NCI-H510A (cell line): ENCODE measurements around the gene FCHSD2.
"Not testable (repeated sequence)": the region's sequence is repeated elsewhere in the genome, so short reads cannot be mapped to it uniquely, and the experiment has no call there.

Experiments used
- DNase-seq: peaks from one replicate; lab custom pipeline; 2025; lab: John Stamatoyannopoulos, UW

The FCHSD2 gene

DNA sequence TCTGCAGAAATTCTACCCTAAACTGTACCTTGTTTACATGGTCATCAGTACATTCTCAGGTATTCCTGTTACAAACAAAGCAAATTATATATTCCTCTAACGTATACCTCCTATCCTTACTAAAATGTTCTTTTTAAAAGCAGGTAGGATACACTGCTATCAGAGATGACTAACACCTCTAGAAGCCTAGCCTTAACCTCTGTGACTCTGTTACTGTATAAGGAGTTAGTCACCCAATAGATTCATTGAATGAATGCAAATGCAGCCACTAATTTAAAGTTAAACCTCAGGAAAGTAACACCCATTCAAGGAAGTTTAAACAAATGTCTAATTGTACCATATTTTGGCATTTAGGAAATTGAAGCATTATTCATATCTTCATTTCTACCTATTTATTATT lies 82.2 kb downstream of the FCHSD2 start:
- DNase-seq: no peak

DNA sequence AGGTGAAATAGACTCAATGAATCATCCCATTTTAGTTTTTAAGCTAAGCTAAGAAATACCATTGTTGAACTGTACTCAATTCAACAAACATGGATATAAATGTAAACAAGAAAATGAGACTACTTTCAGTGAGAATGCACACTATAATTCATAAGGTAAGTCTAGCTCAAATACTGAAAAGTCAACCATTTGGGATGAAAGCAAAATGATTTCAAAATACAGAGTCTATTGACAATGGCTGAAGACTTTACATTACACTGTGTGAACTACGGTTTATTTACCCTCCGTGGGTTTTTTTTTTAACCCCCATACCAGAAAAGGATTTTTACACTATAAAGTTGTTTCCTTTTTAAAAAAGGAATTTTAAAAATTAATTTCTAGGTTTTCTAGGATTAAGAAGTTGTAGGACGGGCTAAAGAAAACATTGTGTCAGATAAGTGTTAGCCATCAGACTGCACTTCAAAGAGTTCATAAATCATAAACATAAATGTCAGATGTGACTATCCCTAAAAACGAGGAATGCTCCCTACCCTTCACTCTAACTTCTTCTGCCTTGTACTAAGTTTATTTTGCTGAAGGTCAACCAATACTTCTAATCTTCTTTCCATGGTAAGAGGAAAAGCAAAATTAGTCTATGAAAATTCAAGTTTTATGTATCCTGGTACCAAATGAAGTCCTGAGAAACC lies 83.0 kb downstream of the FCHSD2 start:
- no peak for DNase-seq

DNA sequence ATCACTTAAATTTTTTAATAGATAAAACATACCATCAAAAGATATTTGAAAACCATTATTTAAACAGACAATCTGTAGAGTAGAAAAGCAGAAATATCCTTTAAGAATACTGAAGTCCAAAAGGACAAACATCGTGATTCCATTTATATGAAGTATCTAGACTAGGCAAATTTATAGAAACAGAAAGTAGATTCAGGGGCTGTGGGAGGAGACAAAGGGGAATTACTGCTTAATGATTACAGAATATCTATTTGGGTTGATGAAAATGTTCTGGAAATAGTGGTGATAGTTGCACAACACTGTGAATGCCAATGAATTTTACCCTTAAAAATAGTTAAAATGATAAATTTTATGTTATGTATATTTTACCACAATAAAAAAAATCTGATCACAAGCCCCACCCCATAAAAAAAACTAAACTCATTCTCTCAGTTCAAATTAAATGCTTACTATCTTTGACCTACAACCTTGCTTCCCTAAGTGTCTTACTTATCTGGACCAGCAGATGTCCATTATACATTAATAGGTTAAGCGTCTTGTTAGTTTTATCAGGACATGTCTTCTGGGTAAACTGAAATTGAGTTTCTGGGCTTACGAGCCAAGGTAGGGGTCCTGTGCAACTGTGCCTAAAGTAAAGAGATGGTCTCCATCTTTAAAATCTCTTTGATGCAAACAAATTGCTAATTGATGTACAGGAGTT lies 86.3 kb downstream of the FCHSD2 start:
- no peak for DNase-seq

DNA sequence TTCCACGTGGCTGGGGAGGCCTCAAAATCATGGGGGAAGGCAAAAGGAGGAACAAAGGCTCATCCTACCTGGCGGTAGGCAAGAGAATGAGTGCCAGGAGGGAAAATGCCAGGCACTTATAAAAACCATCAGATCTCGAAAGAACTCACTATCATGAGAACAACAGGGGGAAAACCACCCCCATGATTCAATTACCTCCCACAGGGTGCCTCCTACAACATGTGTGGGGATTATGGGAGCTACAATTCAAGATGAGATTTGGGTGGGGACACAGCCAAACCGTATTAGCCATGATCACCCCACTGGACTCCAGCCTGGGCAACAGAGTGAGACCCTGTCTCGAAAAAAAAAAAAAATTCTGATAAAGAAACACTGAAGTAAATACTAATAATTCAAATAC lies 87.1 kb downstream of the FCHSD2 start:
- no peak for DNase-seq

DNA sequence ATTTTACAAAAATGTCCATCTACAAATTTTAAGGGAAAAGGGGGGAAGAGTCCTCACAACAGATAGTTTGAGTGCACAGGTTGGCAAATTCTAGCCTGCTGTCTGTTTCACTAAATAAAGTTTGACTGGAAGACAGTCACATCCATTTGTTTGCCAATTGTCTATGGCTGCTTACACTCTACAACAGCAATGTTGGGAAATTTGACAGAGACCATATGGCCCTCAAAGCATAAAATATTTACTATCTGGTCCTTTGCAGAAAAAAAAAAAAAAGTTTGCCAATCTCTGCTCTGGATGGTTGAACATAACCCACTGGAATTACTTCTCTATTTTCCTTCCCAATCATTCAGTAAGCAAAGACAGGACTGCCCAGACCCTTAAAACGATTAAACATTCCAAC lies 88.2 kb downstream of the FCHSD2 start:
- DNase-seq: no peak

DNA sequence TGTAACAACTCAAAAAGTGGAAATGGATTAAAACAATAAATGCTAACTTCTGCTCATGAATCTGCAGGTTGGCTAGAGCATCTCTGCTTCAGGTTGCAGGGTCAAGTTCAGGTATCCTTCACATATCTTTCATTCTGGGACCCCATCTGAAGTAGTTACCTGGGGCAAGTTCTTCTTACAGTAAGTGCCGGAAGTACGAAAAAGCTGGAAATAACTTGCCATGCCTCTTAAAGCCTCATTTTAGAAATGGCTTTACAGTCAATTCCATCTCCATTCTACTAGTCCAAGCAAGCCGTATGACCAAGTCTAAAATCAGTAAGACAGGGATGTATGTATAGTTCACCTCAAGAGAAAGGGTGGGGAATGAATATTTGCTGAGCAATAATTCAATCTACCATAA lies 93.7 kb downstream of the FCHSD2 start:
- no peak for DNase-seq

DNA sequence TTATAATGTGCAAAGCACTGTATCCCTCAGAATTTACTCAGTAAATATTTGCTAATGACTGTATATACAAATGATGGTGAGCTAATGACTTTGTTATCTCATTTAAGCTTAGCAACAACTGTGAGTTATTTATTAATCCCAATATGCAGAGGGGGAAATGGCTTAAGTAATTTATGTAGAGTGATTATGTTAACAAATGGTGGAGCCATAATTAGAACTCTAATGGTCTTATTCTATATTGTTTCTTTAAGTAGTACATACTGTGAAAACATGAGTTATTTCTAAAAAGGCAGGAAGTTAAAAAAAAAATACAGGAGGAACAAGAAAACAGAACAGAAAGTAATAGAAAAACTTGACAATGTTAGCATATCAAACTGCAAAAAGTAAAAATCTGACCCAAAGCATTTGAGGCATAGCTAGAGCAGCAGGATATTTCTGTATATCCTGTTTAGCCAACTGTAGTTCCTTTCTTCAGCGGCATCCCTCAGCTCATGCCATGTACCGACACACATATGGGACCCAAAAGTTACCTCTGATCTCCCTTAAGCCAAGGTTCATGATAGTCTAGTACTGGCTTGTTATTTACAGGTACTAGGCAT lies 94.2 kb downstream of the FCHSD2 start:
- DNase-seq: no peak

DNA sequence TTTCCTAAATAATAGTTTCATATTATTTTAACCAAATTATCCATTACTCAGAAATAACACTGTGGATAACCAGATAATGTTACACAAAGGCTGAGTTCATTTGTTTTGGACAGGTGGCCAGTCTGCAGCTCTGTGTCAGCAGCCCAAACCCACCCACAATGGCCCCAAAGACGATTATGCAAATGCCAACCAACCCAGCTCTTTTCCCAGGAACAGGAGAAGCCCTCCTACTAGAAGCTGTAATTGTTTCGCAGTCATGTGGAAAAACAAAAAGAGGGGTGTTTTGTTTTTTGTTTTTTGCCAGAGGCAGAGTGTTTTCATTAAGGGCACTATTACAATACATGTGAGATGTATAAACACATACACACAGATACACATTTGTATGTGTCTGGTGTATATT lies 102.1 kb downstream of the FCHSD2 start:
- DNase-seq: no peak

DNA sequence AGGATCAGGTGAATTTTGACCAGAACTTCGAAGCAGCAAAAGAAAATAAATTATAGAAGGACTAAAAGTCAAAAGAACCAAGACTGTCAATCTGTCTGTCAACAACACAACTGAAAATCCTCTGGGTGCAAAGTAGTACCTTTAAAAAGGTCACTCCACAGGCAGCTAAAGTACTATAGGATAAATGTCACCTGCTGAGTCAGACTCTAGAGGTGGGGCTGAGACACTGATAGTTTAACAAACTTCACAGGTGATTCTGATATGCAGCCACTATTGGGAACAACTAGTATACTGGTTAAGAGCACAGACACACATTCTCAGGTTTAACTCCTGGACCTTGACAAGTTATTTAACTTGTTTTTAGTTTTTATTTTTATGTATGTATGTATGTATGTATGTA lies 107.3 kb downstream of the FCHSD2 start:
- no peak for DNase-seq

DNA sequence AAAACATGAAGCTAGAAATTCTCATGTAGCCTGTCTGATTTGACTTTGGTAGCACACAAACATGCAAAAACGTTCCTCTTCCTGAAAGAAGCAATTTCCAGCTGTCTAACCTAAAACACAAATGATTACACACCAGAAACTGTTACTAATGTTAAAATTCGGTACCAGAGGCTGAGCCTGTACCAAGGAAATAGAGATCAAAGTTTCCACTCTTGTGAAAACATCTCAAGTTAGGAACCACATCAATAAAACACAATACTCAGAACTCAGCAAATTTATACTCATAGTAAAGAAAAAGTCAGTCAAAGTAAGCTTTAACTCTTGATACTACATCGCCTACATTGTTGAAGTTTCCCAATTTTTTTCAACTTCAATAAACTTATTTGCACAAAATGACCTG lies 107.8 kb downstream of the FCHSD2 start:
- DNase-seq: no peak

DNA sequence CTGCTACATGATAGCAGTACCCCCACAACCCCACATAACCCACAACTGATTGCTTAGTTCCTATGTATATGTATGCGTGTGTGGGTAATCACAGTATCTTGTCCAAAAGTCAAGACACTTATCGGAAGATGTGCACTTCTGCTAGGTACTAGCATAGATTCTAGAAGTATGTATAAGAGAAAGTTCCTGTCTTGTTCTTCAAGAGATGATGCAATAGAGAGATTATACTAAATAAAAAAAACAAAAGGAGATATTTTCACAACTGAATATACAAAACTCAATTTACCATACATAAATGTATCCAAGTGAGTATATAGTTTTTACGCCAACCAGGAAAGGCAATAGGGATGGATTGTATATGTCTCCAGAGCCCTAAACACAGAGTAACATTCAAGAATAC lies 112.0 kb downstream of the FCHSD2 start:
- DNase-seq: no peak

DNA sequence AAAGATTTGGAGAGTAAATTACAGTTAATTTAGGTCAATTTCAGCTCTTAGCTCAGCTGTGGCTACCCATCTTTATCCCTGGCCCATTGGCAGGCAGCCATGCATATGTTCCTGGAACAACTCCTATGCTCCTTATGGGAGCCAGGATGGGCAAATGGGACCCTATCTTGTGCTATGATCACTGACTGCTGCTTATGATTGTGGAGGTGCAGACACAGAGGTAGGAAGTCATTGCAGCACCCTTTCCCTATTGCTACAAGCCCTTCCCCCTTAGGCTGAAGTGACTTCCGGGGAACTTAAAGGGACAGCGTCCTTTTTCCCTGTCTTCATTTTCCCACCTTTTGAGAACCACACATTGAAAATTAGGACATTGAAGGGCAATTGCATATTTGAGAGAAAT lies 112.7 kb downstream of the FCHSD2 start:
- no peak for DNase-seq

DNA sequence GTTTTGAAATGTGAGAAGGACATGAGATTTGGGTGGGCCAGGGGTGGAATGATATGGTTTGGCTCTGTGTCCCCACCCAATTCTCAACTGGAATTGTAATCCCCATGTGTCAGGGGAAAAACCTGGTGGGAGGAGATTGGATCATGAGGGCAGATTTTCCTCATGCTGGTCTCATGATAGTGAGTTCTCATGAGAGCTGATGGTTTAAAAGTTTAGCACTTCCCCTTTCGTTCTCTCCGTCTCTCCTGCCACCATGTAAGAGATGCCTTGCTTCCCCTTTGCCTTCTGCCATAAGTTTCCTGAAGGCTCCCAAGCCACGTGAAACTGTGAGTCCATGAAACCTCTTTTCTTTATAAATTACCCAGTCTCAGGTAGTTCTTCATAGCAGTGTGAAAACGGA lies 113.5 kb downstream of the FCHSD2 start:
- no peak for DNase-seq

DNA sequence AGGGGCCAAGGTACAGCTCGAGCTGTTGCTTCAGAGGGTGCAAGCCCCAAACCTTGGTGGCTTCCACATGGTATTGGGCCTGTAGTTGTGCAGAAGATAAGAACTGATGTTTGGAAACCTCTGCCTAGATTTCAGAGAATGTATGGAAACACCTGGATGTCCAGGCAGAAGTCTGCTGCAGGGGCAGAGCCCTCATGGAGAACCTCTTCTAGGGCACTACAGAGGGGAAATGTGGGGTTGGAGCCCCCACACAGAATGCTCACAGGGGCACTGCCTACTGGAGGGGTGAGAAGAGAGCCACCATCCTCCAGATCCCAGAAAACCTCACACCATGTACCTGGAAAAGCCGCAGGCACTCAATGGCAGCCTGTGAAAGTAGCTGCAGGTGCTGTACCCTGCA lies 114.3 kb downstream of the FCHSD2 start:
- DNase-seq: not testable (repeated sequence)

DNA sequence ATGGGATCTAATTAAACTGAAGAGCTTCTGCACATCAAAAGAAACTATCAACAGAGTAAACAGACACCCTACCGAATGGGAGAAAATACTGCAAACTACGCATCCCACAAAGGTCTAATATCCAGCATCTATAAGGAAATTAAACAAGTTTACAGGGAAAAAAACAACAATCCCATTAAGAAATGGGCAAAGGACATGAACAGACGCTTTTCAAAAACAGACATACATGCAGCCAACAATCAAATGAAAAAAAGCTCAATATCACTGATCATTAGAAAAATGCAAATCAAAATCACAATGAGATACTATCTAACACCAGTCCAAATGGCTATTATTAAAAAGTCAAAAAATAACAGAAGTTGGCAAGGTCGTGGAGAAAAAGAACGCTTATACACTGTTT lies 117.5 kb downstream of the FCHSD2 start:
- no peak for DNase-seq

DNA sequence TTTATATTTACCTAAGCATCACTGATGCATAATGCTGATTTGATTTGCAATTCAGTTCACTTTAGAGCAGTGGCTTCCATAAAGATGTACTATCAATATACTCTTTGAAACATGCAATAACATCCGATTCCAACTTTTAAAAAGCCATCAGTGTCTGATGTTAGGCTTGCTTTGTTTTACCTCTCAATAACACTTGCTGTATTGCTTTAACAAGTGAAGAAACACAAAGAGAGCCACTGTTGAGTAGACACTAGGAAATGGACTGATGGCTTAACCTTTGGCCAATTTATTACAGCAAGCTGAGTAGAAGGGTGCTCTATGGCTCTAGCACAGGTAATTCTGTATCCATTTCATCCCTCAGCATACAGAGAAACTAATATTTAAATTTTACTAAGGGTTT lies 122.1 kb downstream of the FCHSD2 start:
- DNase-seq: no peak

DNA sequence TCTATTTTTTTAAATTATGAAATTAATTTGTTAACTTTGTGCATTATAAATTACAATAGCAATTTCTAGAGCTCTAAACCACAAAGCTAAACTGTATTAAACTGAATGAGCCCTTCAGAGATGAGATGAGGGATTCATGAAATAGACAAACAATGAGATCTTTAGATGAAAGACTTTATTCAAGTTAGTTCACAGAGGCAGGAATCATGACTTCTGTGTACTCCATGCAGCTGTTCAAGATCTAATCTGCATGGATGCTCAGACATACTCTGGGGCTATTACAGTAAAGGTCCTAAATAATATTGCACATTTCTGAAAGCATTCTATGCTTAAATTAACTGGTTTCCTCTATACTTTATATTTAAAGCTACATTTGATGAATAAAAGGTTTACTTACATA lies 122.7 kb downstream of the FCHSD2 start:
- no peak for DNase-seq

DNA sequence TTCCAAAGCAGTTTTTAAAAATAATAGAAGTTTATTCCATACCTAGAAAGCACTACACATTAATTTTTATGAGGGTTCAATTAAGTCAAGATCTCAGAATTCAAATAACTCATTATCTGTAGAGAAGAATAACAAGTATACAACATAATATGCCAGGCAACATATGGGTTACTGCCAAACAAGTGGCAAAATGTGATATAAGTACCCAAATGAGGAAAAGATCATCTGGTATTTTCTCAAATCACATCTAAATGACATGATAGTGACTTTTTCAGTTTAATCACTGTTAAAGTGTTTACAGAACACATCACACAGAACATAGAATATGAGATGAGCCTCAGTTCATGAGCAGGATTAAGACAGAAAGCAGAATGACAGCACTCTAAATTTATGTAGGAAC lies 123.3 kb downstream of the FCHSD2 start:
- DNase-seq: no peak

DNA sequence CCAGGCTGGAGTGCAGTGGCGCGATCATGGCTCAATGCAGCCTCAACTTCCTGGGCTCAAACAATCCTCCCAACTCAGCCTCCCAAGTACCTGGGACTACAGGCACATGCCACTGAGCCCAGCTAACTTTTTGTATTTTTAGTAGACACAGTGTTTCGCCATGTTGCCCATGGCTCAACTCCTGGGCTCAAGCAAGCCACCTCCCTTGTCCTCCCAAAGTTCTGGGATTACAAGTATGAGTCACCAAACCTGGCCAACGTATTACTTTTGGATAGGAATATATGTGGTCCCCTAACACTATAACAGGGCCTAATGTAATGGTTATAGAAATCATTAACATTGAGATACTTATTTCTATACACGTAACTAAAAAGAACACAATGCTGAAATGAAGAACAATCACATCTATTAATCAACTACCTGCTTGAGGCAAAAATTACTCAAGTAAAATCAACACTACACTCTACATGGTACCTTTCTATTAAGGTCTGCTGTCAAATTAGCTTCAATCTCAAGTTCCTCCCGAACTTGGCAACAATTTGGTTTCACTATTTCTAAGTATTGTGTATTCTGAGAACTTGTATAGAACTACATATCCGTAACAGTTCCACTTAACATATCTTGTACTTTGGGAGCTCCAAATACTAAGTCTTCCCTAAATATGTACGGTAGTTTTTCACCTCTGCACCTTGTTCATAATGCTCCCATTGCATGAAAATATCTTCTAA lies 124.9 kb downstream of the FCHSD2 start:
- no peak for DNase-seq

DNA sequence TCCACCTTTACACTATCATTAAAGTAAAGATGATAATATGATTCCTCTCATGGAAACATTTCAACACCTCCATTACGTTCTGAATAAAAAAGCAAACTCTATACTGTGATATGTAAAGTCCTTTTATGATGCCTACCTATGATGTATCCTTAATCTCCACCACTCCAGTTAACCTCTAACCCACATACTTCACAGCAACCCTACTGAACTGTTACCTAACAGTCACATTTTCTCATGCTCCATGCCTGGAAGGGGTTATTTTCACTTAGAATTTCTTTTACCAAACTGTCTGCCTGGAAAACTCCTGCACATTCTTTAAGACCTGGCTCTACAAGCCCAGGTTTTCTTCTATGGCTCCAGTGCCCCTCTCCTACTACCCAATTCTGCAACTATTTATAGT lies 129.1 kb downstream of the FCHSD2 start:
- DNase-seq: no peak

DNA sequence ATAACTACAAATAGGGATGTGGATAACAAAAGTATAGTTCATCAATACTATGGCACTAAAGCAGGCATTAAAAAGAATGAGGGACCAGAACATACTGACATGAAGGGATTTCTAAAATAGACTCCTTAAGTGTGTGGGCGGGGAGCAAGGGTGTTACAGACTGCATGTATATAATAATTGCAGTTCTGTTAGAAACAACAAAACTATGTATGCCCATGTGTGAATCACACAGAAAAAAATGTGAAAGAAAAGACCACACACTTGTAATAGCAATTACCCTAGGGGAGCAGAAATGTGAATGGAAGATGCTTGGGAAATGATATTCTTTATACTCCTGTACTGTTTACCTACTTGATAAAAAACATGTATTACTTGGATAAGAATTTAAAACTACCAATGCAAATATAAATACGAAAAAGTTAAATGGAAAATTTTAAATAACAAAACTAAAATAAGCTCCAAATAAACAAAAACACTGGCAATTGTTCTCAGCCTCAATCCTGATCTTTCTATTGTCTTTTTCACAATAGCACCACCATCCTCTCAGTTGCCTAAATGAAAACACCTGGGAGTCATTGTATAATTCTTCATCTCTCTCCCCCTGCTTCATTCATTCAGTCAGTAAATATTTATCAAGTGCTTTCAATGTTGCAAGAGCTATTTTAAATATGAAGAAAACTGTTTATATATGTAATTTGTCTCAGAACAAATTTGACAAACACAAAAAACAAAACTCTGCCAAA lies 129.8 kb downstream of the FCHSD2 start:
- no peak for DNase-seq

DNA sequence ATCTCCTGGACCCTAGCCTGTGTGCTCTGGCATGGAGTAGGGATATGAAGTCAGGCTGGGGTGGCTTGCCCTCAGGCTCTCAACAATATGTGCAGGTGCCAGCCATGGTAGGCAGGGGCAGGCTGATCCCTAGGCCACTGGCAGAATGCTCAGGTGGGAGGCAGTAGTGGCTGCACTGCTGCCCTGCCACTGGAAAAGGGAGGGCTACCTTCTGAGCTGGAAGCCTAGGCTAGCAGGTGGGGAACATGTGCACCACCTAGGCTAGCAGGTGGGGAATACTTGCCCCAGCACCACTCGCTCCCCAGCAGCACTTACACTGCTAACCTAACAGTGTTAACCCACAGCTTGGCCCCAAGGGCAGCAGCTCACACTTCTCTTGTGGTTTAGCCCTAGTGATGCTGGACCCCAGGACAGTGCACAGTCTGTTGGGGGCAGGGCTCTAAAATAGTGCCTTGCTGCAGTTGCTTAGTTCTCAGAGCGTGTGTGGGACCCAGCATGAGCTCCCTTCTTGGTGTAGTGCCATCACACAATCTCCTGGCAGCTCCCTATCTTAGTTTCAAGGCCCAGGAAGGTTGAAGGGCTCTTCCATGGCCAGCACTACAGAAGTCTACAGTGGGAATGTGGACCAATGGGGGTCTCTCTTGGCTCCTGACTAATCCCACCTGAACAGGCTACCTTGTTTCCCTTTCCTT lies 130.8 kb downstream of the FCHSD2 start:
- DNase-seq: no peak
